HepG2 (cell line): ENCODE measurements around the gene DOK4. TPM values are rescaled to one million over a fixed set of nuclear protein-coding genes. Genes with fewer than 3 reads are reported as not detected.

Experiments used
- ATAC-seq: fragments of 200-7000 bp; cut with Tn5 transposase; 3 replicates; pipeline ENCODE4 v1.9.1; 2020; ENCODE audit warnings: mild to moderate bottlenecking, moderate library complexity
- BruUV-seq: library from RNA; stranded (reverse); fragments of 400-500 nt; replicated peaks from 2 replicates; lab custom pipeline; 2021; lab: Mats Ljungman, UMichigan
- CTCF ChIA-PET: fragments of 300-600 bp; formaldehyde crosslinking; extraction: SDS; loops from one replicate; lab custom pipeline; 2021; ENCODE audit warnings: low total read pairs, inconsistent platforms, low intra/inter-chr PET ratio; lab: Yijun Ruan, JAX
- POLR2A ChIA-PET: fragments of 350-600 bp; sonication (Branson Sonifier 250); formaldehyde crosslinking; loops from one replicate; lab custom pipeline; 2020; ENCODE audit warnings: antibody characterized with exemption, inconsistent platforms; lab: Yijun Ruan, JAX
- DNase-seq: peaks from one replicate; pipeline ENCODE4 v3.0.0-alpha.2; 2015; ENCODE audit warnings: low spot score
- FAIRE-seq: peaks from 3 replicates; lab custom pipeline; 2011; peaks lifted over from hg19 to GRCh38; lab: Jason Lieb, UNC
- H2AFZ ChIP-seq: one replicate; pipeline ENCODE4 v1.6.1; 2011; ENCODE audit warnings: low read length, inconsistent platforms
- H3K27ac ChIP-seq: fragments of 300-600 bp; 3 replicates; pipeline ENCODE4 v1.8.0; 2011; ENCODE audit warnings: mixed run types, mild to moderate bottlenecking, mixed read lengths, low read length, inconsistent platforms; ENCODE audit not compliant: insufficient read depth; ENCODE audit errors: extremely low read length
- H3K27me3 ChIP-seq, 2 experiments: fragments of 200-600 bp in 1 of 2; 2 replicates in 1 of 2; 3 replicates in 1 of 2; pipeline versions ENCODE4 v1.6.0 to v1.8.0; 2011; ENCODE audit warnings: low read length in 2 of 2, mild to moderate bottlenecking in 2 of 2, moderate library complexity in 2 of 2, inconsistent platforms in 1 of 2; ENCODE audit not compliant: insufficient read depth in 2 of 2, control insufficient read depth in 1 of 2
- H3K36me3 ChIP-seq, 2 experiments: fragments of 200-600 bp in 1 of 2; replicated peaks in 1 of 2; 2 replicates in 1 of 2; 3 replicates in 1 of 2; pipeline versions ENCODE4 v1.5.1 to v1.8.0; 2011; ENCODE audit warnings: low read length in 2 of 2, inconsistent platforms in 1 of 2; ENCODE audit not compliant: insufficient read depth in 2 of 2, control insufficient read depth in 1 of 2
- H3K4me1 ChIP-seq: 2 replicates; pipeline ENCODE4 v1.5.1; 2012; ENCODE audit warnings: low read length, inconsistent platforms; ENCODE audit not compliant: insufficient read depth
- H3K4me2 ChIP-seq: 2 replicates; pipeline ENCODE4 v1.6.0; 2011; ENCODE audit warnings: low read depth, low read length, inconsistent platforms
- H3K4me3 ChIP-seq, 3 experiments: fragments of 200-600 bp in 1 of 3; sonication (generic), shearing (Covaris generic) in 1 of 3; replicated peaks in 1 of 3; 2 replicates each; pipeline ENCODE4 v1.5.1; 2011 to 2016; ENCODE audit warnings: low read length in 3 of 3, inconsistent platforms in 2 of 3, low read depth in 2 of 3, mild to moderate bottlenecking in 2 of 3, control low read depth in 1 of 3, mixed read lengths in 1 of 3; ENCODE audit not compliant: insufficient read depth in 1 of 3
- H3K79me2 ChIP-seq: one replicate; pipeline ENCODE4 v1.6.1; 2011; ENCODE audit warnings: low read length, inconsistent platforms; ENCODE audit not compliant: insufficient read depth
- H3K9ac ChIP-seq: 2 replicates; pipeline ENCODE4 v1.6.0; 2011; ENCODE audit warnings: mild to moderate bottlenecking, low read depth, low read length, inconsistent platforms; ENCODE audit not compliant: insufficient read depth
- H3K9me3 ChIP-seq: 2 replicates; pipeline ENCODE4 v1.5.1; 2012; ENCODE audit warnings: mild to moderate bottlenecking, low read length
- H4K20me1 ChIP-seq: 2 replicates; pipeline ENCODE4 v1.6.0; 2011; ENCODE audit warnings: inconsistent platforms, mild to moderate bottlenecking, low read length, moderate library complexity; ENCODE audit not compliant: insufficient read depth
- WGBS: methylation state at CpG from one replicate; pipeline ENCODE4 v1.1.6; 2017; ENCODE audit warnings: low lambda C conversion rate; 5-methylcytosine and 5-hydroxymethylcytosine counted together
- in situ Hi-C: cut with HindIII; loops from 2 replicates; pipeline ENCODE4 v1.10.0; 2017; ENCODE audit warnings: low pct_unique_long_range_greater_than_20kb; ENCODE audit not compliant: extremely low pct_ligation_motif_present
- intact Hi-C: fragments of 100-400 bp; cut with micrococcal nuclease; formaldehyde crosslinking; loops from one replicate; pipeline ENCODE4 v1.10.0; 2022; ENCODE audit not compliant: unreplicated experiment
- polyA plus RNA-seq, 8 experiments: library from polyadenylated mRNA; depleted of rRNA in 3 of 8; stranded (reverse) in 7 of 8; unstranded in 1 of 8; fragments of >200 nt; fragmentation: Illumina TruSeq in 4 of 8; extraction: Trizol in 4 of 8; gene quantifications; 2 replicates each; pipeline versions ENCODE4 v1.2.1 to v1.2.3, GENCODE V29; 2011 to 2016; ENCODE audit warnings: low read depth in 4 of 8, missing spikeins in 1 of 8, mixed read lengths in 1 of 8; ENCODE audit not compliant: insufficient read depth in 1 of 8
- total RNA-seq, 5 experiments: library from RNA; depleted of rRNA; stranded (reverse); fragments of >200 nt; fragmentation: Illumina TruSeq; extraction: Trizol; gene quantifications; 2 replicates each; pipeline ENCODE4 v1.2.3, GENCODE V29; 2016; ENCODE audit warnings: low read depth in 1 of 5
- TF ChIP-seq, protein P1 (sequence below): sonication (generic); formaldehyde crosslinking; conservative IDR thresholded peaks from 2 replicates; pipeline ENCODE4 v1.8.1; 2023; ENCODE audit warnings: missing genetic modification reagents
- TF ChIP-seq, protein P2 (sequence below): sonication (generic); formaldehyde crosslinking; IDR thresholded peaks from 2 replicates; pipeline ENCODE4 v1.5.0; 2020; ENCODE audit warnings: missing genetic modification reagents

Gene DOK4
- total and polyA plus RNA-seq, 2 of the 13 experiments (the other 11 are each of a cell fraction or from before 2014, with no cell fraction given), result 52.7 to 70.0 TPM

GRCh38 chr16:57534337-57534880 lies 48.1 kb upstream of the DOK4 start:
- no TSS peak for BruUV-seq

More at GRCh38 chr16:57534337-57534880, 48.1 kb upstream of the DOK4 start:
- Histone ChIP-seq H3K27ac (no peak overlapping the region), H3K4me1 (peaks cover 76% of the 10 kb centered on the region), H4K20me1 (no peaks in the 10 kb centered on the region), H3K4me2 (no peak overlapping the region), H3K79me2 (no peaks in the 10 kb centered on the region), H3K9me3 (no peaks in the 10 kb centered on the region), H2AFZ (no peak overlapping the region), H3K9ac (no peak overlapping the region), H3K36me3 (no peaks in the 10 kb centered on the region), H3K4me3 (no peak overlapping the region), H3K27me3 (peaks cover 1 to 27% of the 10 kb centered on the region in 2 experiments)
- DNase-seq (no peak), ATAC-seq (no peak), FAIRE-seq (no peak)
- ChIA-PET POLR2A (interaction anchor here (0.9 kb wide), 1 partner anchor 62 kb away, joined by 3 read pairs; no protein-coding TSS in a partner anchor), CTCF (no interaction called here)
- in situ Hi-C loops (no loop called here), intact Hi-C loops (no loop called here)
- TF ChIP-seq, protein P1, sequence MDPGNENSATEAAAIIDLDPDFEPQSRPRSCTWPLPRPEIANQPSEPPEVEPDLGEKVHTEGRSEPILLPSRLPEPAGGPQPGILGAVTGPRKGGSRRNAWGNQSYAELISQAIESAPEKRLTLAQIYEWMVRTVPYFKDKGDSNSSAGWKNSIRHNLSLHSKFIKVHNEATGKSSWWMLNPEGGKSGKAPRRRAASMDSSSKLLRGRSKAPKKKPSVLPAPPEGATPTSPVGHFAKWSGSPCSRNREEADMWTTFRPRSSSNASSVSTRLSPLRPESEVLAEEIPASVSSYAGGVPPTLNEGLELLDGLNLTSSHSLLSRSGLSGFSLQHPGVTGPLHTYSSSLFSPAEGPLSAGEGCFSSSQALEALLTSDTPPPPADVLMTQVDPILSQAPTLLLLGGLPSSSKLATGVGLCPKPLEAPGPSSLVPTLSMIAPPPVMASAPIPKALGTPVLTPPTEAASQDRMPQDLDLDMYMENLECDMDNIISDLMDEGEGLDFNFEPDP, result 0 out of 2 replicates have a peak, but pooled peaks have one; percentile 25
- TF ChIP-seq, protein P2, sequence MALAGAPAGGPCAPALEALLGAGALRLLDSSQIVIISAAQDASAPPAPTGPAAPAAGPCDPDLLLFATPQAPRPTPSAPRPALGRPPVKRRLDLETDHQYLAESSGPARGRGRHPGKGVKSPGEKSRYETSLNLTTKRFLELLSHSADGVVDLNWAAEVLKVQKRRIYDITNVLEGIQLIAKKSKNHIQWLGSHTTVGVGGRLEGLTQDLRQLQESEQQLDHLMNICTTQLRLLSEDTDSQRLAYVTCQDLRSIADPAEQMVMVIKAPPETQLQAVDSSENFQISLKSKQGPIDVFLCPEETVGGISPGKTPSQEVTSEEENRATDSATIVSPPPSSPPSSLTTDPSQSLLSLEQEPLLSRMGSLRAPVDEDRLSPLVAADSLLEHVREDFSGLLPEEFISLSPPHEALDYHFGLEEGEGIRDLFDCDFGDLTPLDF (CRISPR knock-in tag), result no peak
- 74% methylated on average over 7 of the region's 7 CpGs for WGBS
